GM23248 (cell line): ENCODE data around the gene CCDC138.

Experiments used
- EZH2 ChIP-seq: fragments of 200-600 bp; sonication (generic); IDR thresholded peaks from 2 replicates; pipeline ENCODE4 v1.6.1; 2018; ENCODE audit warnings: antibody characterized with exemption, mild to moderate bottlenecking; ENCODE audit not compliant: insufficient read depth, poor library complexity, severe bottlenecking
- EZH2phosphoT487 ChIP-seq: fragments of 200-600 bp; sonication (generic); IDR thresholded peaks from 2 replicates; pipeline ENCODE4 v1.6.1; 2018; ENCODE audit warnings: antibody characterized with exemption, moderate library complexity, mild to moderate bottlenecking, low read depth; ENCODE audit not compliant: insufficient read depth

DNA sequence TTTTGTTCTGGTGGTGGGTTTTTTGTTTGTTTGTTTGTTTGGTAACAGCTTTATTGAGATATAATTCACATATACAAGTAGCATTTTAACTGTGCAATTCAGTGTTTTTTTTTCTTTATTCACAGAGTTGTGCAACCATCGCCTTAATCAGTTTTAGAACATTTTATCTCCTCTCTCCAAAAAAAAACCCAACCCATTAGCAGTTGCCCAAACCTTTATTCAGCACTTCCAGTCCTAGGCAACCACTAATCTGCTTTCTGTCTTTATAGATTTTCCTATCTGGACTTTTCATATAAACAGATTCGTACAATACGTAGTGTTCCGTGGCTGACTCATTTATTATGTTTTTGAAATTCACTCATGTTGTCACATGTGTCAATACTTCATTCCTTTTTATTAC is 38.7 kb downstream of the CCDC138 start:
- TF ChIP-seq EZH2 (no peak), EZH2phosphoT487 (no peak)
